H1 (cell line): ENCODE results near the gene L3MBTL2. TPM values are rescaled to one million over a fixed set of nuclear protein-coding genes. Genes with fewer than 3 reads are reported as not detected.

Experiments
- CTCF ChIA-PET: fragments of 300-600 bp; sonication (Branson Sonifier 250); formaldehyde crosslinking; loops from one replicate; lab custom pipeline; 2021; ENCODE audit not compliant: partially characterized antibody; lab: Charles Lee
- POLR2A ChIA-PET: fragments of 300-600 bp; sonication (Branson Sonifier 250); formaldehyde crosslinking; loops from one replicate; lab custom pipeline; 2021; ENCODE audit warnings: inconsistent platforms; ENCODE audit not compliant: partially characterized antibody; lab: Charles Lee
- DNase-seq, 2 experiments: peaks; one replicate each; pipeline versions ENCODE4 v3.0.0 to v3.0.0-alpha.2; 2010 to 2022; ENCODE audit warnings: low spot score in 2 of 2, low read depth in 1 of 2, mixed read lengths in 1 of 2
- FAIRE-seq: peaks from 2 replicates; lab custom pipeline; 2011; peaks lifted over from hg19 to GRCh38; lab: Jason Lieb, UNC
- H2AFZ ChIP-seq: 2 replicates; pipeline ENCODE4 v1.8.1; 2012; ENCODE audit warnings: low read length, inconsistent platforms
- H2AK5ac ChIP-seq: 2 replicates; pipeline ENCODE4 v1.6.1; 2013; ENCODE audit warnings: low read depth, low read length
- H2BK120ac ChIP-seq: replicated peaks from 2 replicates; pipeline ENCODE3; 2013; ENCODE audit warnings: low read depth, low read length, inconsistent platforms
- H2BK12ac ChIP-seq: 2 replicates; pipeline ENCODE4 v1.6.1; 2013; ENCODE audit warnings: low read depth, low read length
- H2BK15ac ChIP-seq: 2 replicates; pipeline ENCODE4 v1.6.1; 2013; ENCODE audit warnings: low read length
- H2BK20ac ChIP-seq: 2 replicates; pipeline ENCODE4 v1.6.1; 2013; ENCODE audit warnings: low read length
- H2BK5ac ChIP-seq: 2 replicates; pipeline ENCODE4 v1.6.1; 2013; ENCODE audit warnings: low read depth, low read length
- H3K14ac ChIP-seq: 2 replicates; pipeline ENCODE4 v1.6.1; 2013; ENCODE audit warnings: inconsistent platforms; ENCODE audit not compliant: insufficient read length
- H3K18ac ChIP-seq: 2 replicates; pipeline ENCODE4 v1.6.1; 2013; ENCODE audit warnings: low read length; ENCODE audit errors: extremely low read depth
- H3K23ac ChIP-seq: 2 replicates; pipeline ENCODE4 v1.6.1; 2013; ENCODE audit warnings: inconsistent platforms; ENCODE audit not compliant: insufficient read length
- H3K23me2 ChIP-seq: 2 replicates; pipeline ENCODE4 v1.6.1; 2013; ENCODE audit warnings: low read depth, low read length
- H3K27ac ChIP-seq: 2 replicates; pipeline ENCODE4 v1.6.1; 2011; ENCODE audit warnings: low read depth, low read length, inconsistent platforms
- H3K27me3 ChIP-seq, 4 experiments: replicated peaks in 1 of 4; 1 replicate in 1 of 4; 2 replicates in 3 of 4; pipeline versions ENCODE4 v1.6.1 to v1.8.1; 2011 to 2013; ENCODE audit warnings: low read length in 3 of 4, mild to moderate bottlenecking in 3 of 4, inconsistent platforms in 2 of 4, mixed read lengths in 2 of 4, moderate library complexity in 1 of 4; ENCODE audit not compliant: control insufficient read depth in 3 of 4, insufficient read depth in 3 of 4; ENCODE audit errors: extremely low read depth in 1 of 4
- H3K36me3 ChIP-seq, 4 experiments: 2 replicates each; pipeline versions ENCODE4 v1.6.1 to v1.8.1; 2011 to 2013; ENCODE audit warnings: mild to moderate bottlenecking in 4 of 4, low read length in 3 of 4, moderate library complexity in 2 of 4, control low read depth in 1 of 4, inconsistent platforms in 1 of 4; ENCODE audit not compliant: insufficient read depth in 4 of 4, control insufficient read depth in 2 of 4
- H3K4ac ChIP-seq: replicated peaks from 2 replicates; pipeline ENCODE3; 2013; ENCODE audit warnings: low read length, low read depth, mixed read lengths, inconsistent platforms; ENCODE audit not compliant: insufficient read length
- H3K4me1 ChIP-seq, 4 experiments: replicated peaks in 1 of 4; 1 replicate in 1 of 4; 2 replicates in 3 of 4; pipeline versions ENCODE4 v1.6.1 to v1.8.1; 2011 to 2013; ENCODE audit warnings: low read length in 3 of 4, inconsistent platforms in 2 of 4, mixed read lengths in 1 of 4; ENCODE audit not compliant: insufficient read depth in 4 of 4, control insufficient read depth in 3 of 4
- H3K4me2 ChIP-seq, 2 experiments: 2 replicates each; pipeline versions ENCODE4 v1.6.1 to v1.8.1; 2011 to 2013; ENCODE audit warnings: low read depth in 2 of 2, low read length in 2 of 2, control low read depth in 1 of 2, inconsistent platforms in 1 of 2, mild to moderate bottlenecking in 1 of 2; ENCODE audit not compliant: insufficient read depth in 1 of 2
- H3K4me3 ChIP-seq, 4 experiments: fragments of 200-600, 300-600 bp in 1 of 4; sonication (generic), shearing (Covaris generic), sonication (Bioruptor Twin) in 1 of 4; 2 replicates each; pipeline versions ENCODE4 v1.5.1 to v1.8.1; 2011 to 2016; ENCODE audit warnings: low read length in 4 of 4, low read depth in 3 of 4, control low read depth in 2 of 4, inconsistent platforms in 2 of 4, mild to moderate bottlenecking in 2 of 4, mixed read lengths in 1 of 4, moderate library complexity in 1 of 4; ENCODE audit not compliant: insufficient read depth in 2 of 4; ENCODE audit errors: extremely low read depth in 1 of 4
- H3K56ac ChIP-seq: replicated peaks from 2 replicates; pipeline ENCODE3; 2013; ENCODE audit warnings: low read depth, mild to moderate bottlenecking, mixed read lengths, low read length, inconsistent platforms; ENCODE audit not compliant: insufficient read length
- H3K79me1 ChIP-seq: 2 replicates; pipeline ENCODE4 v1.6.1; 2013; ENCODE audit warnings: low read depth, low read length, control low read depth
- H3K79me2 ChIP-seq, 2 experiments: 2 replicates each; pipeline versions ENCODE4 v1.6.1 to v1.8.1; 2012 to 2013; ENCODE audit warnings: low read length in 2 of 2, mild to moderate bottlenecking in 2 of 2, inconsistent platforms in 1 of 2; ENCODE audit not compliant: insufficient read depth in 2 of 2, control insufficient read depth in 1 of 2
- H3K9ac ChIP-seq, 4 experiments: replicated peaks in 1 of 4; 1 replicate in 1 of 4; 2 replicates in 3 of 4; pipeline versions ENCODE4 v1.6.1 to v1.8.1; 2011 to 2013; ENCODE audit warnings: low read depth in 3 of 4, low read length in 3 of 4, control low read depth in 2 of 4, mild to moderate bottlenecking in 2 of 4, moderate library complexity in 2 of 4, inconsistent platforms in 1 of 4; ENCODE audit errors: extremely low read depth in 1 of 4
- H3K9me3 ChIP-seq, 2 experiments: 2 replicates each; pipeline versions ENCODE4 v1.6.1 to v1.8.1; 2012 to 2013; ENCODE audit warnings: mild to moderate bottlenecking in 2 of 2, moderate library complexity in 2 of 2, control low read depth in 1 of 2, inconsistent platforms in 1 of 2, low read depth in 1 of 2, low read length in 1 of 2, mixed read lengths in 1 of 2; ENCODE audit not compliant: insufficient read depth in 2 of 2
- H4K20me1 ChIP-seq, 2 experiments: replicated peaks in 1 of 2; 2 replicates each; pipeline versions ENCODE3 to v1.8.1; 2011 to 2013; ENCODE audit warnings: inconsistent platforms in 2 of 2, low read length in 2 of 2, mild to moderate bottlenecking in 1 of 2; ENCODE audit not compliant: insufficient read depth in 2 of 2, control insufficient read depth in 1 of 2
- H4K5ac ChIP-seq: 2 replicates; pipeline ENCODE4 v1.6.1; 2013; ENCODE audit warnings: low read length, low read depth, mixed read lengths, inconsistent platforms; ENCODE audit not compliant: insufficient read length
- H4K8ac ChIP-seq: 2 replicates; pipeline ENCODE4 v1.8.0; 2013; ENCODE audit warnings: mild to moderate bottlenecking, moderate library complexity, low read length, inconsistent platforms; ENCODE audit not compliant: insufficient read depth; ENCODE audit errors: extremely low read depth
- H4K91ac ChIP-seq: replicated peaks from 2 replicates; pipeline ENCODE3; 2013; ENCODE audit warnings: low read length, mixed read lengths, inconsistent platforms; ENCODE audit not compliant: insufficient read length
- CBX8 ChIP-seq: fragments of 300-800, 300-1000 bp; sonication (generic); IDR thresholded peaks from 2 replicates; pipeline ENCODE4 v1.7.1; 2016; ENCODE audit warnings: low read depth, low read length, borderline replicate concordance
- E2F6 ChIP-seq: IDR thresholded peaks from 2 replicates; pipeline ENCODE4 v1.6.1; 2012; ENCODE audit warnings: inconsistent platforms
- EGR1 ChIP-seq: IDR thresholded peaks from 2 replicates; pipeline ENCODE4 v1.6.1; 2011; ENCODE audit warnings: low read depth, low read length, borderline replicate concordance
- KDM1A ChIP-seq: fragments of 200-600, 300-600 bp; sonication (generic); IDR thresholded peaks from 2 replicates; pipeline ENCODE4 v1.7.1; 2016; ENCODE audit warnings: mild to moderate bottlenecking, low read length, borderline replicate concordance
- SIX5 ChIP-seq: IDR thresholded peaks from 2 replicates; pipeline ENCODE4 v1.6.1; 2011; ENCODE audit warnings: mild to moderate bottlenecking, low read depth, low read length
- TAF7 ChIP-seq: optimal IDR thresholded peaks from 2 replicates; pipeline ENCODE3; 2011; ENCODE audit warnings: low read depth, mild to moderate bottlenecking, inconsistent platforms, low read length, moderate library complexity, borderline replicate concordance
- YY1 ChIP-seq: IDR thresholded peaks from 2 replicates; pipeline ENCODE4 v1.6.1; 2011; ENCODE audit warnings: low read depth, mild to moderate bottlenecking, low read length
- WGBS, 2 experiments: shearing (Covaris generic) in 1 of 2; methylation state at CpG; one replicate each; pipeline versions ENCODE4 v1.1.6 to v1.1.7; 2013 to 2015; ENCODE audit warnings: low lambda C conversion rate in 2 of 2, mixed read lengths in 2 of 2, inconsistent platforms in 1 of 2, low coverage in 1 of 2, missing lambda C conversion rate in 1 of 2; ENCODE audit not compliant: insufficient replicate concordance in 2 of 2, insufficient coverage in 1 of 2, insufficient read length in 1 of 2; ENCODE audit errors: extremely low coverage in 1 of 2, missing lambda C conversion rate in 1 of 2; 5-methylcytosine and 5-hydroxymethylcytosine counted together
- long read RNA-seq, 2 experiments: library from RNA in 1 of 2; library from capped mRNA in 1 of 2; stranded (forward); transcript quantifications; one replicate each; pipeline ENCODE4 v2.0.0, GENCODE V29; 2021; ENCODE audit warnings: inconsistent platforms in 1 of 2
- polyA minus RNA-seq, 3 experiments: library from RNA; depleted of rRNA, polyadenylated mRNA; stranded (reverse); fragments of >200 nt; gene quantifications; 1 replicate in 2 of 3; 2 replicates in 1 of 3; pipeline ENCODE4 v1.2.3, GENCODE V29; 2011
- polyA plus RNA-seq, 7 experiments: library from polyadenylated mRNA; depleted of rRNA in 3 of 7; stranded (reverse) in 5 of 7; unstranded in 2 of 7; fragments of >200 nt in 5 of 7; fragments of 200-250 nt in 2 of 7; gene quantifications; 1 replicate in 5 of 7; 2 replicates in 1 of 7; 4 replicates in 1 of 7; pipeline versions ENCODE4 v1.2.1 to v1.2.3, GENCODE V29; 2011 to 2013; ENCODE audit warnings: missing spikeins in 2 of 7, mixed read lengths in 2 of 7
- total RNA-seq: library from RNA; stranded (reverse); fragmentation: NEBNext Ultra II Directional; extraction: Animal tissue kit (Norgen Biotek cat#: 25700); gene quantifications from 2 replicates; pipeline ENCODE4 v1.2.1, GENCODE V29; 2021

The L3MBTL2 gene
- total RNA-seq (23.9 and 24.4 TPM in 2 replicates), polyA plus RNA-seq (2011; rRNA removed) (24.9 and 30.1 TPM in 2 replicates), polyA minus RNA-seq (2011; rRNA and poly(A)+ RNA removed) (34.6 and 35.3 TPM in 2 replicates)
- 29.0 TPM for polyA plus RNA-seq (2011; cell fraction: cytosol; rRNA removed)
- polyA plus RNA-seq (2011; cell fraction: nucleus; rRNA removed): 47.9 TPM
- 16.7 to 28.2 TPM (median 25.1 TPM) in 4 replicates for polyA plus RNA-seq (2012, experiment 1 of 2)
- 20.3 TPM for polyA plus RNA-seq (2012, experiment 2 of 2)
- polyA plus RNA-seq (2013, experiment 1 of 2): 15.2 TPM
- polyA plus RNA-seq (2013, experiment 2 of 2): 14.0 TPM
- polyA minus RNA-seq (2011; cell fraction: cytosol; rRNA and poly(A)+ RNA removed): 11.9 TPM
- polyA minus RNA-seq (2011; cell fraction: nucleus; rRNA and poly(A)+ RNA removed): 18.2 TPM
- long read RNA-seq, experiment 1, transcript L3MBTL2-201 (17 exons, 3,296 nt): major isoform, 5 of 27 reads
- long read RNA-seq, experiment 1, partial matches to known transcripts: 18 of 27 reads
- long read RNA-seq, experiment 1, other reads (novel, unspliced or antisense): 4 of 27 reads
- long read RNA-seq, experiment 2, partial matches to known transcripts: 0 of 2 reads
- long read RNA-seq, experiment 2, other reads (novel, unspliced or antisense): 2 of 2 reads

GRCh38 chr22:41204992-41205900, at the start of gene L3MBTL2:
Gene L3MBTL2 (plus strand): TSS chr22:41205312. CDS start chr22:41205363, 51 bp downstream.
- no peak within 1 kb of the TSS for H2BK20ac ChIP-seq
- no peak within 1 kb of the TSS for H3K23ac ChIP-seq
- H3K9me3 ChIP-seq: no peaks in the 10 kb centered on the region
- peak within 1 kb of the TSS; percentile 88 for H3K27ac ChIP-seq
- FAIRE-seq: peak; percentile 99
- H2BK15ac ChIP-seq: no peak within 1 kb of the TSS
- ChIA-PET POLR2A (no interaction called here), CTCF (interaction anchor here (1.9 kb wide), 1 partner anchor 32 kb away, joined by 4 read pairs; no protein-coding TSS in a partner anchor)
- 7% methylated on average over 43 of the region's 47 CpGs; no CpG with 5 or more reads in 1 of the 2 experiments for WGBS, 2 experiments
- DNase-seq: peak; percentile 85 to 99
- peak within 1 kb of the TSS; percentile 49 for H2BK5ac ChIP-seq
- H4K91ac ChIP-seq: no peak within 1 kb of the TSS
- no peaks in the 10 kb centered on the region for H4K20me1 ChIP-seq
- H3K79me1 ChIP-seq: no peaks in the 10 kb centered on the region; the same call in 1 of the 2 replicates
- H4K5ac ChIP-seq: peak within 1 kb of the TSS; percentile 84
- peak within 1 kb of the TSS; percentile 87 to 97 (median 95) for H3K4me3 ChIP-seq
- peak within 1 kb of the TSS; percentile 69 for H2BK12ac ChIP-seq
- H3K4ac ChIP-seq: no peak within 1 kb of the TSS
- peak within 1 kb of the TSS; percentile 91; the same call in 1 of the 2 replicates for H4K8ac ChIP-seq
- peaks cover 0 to 9% of the 10 kb centered on the region in 2 experiments; a peak in 2 of 4 replicates for H3K79me2 ChIP-seq
- H3K23me2 ChIP-seq: peaks cover 7% of the 10 kb centered on the region
- peaks cover 0 to 5% (median 2%) of the 10 kb centered on the region in 4 experiments; a peak in 2 of 8 replicates for H3K36me3 ChIP-seq
- H3K56ac ChIP-seq: peak within 1 kb of the TSS; percentile 7
- peak within 1 kb of the TSS; percentile 98 for H2AFZ ChIP-seq
- peak within 1 kb of the TSS; percentile 63; the same call in 1 of the 2 replicates for H3K18ac ChIP-seq
- peak within 1 kb of the TSS; percentile 16 for H3K14ac ChIP-seq
- H3K9ac ChIP-seq: peak within 1 kb of the TSS; percentile 91 to 98 (median 92)
- H2AK5ac ChIP-seq: no peak within 1 kb of the TSS; the same call in 1 of the 2 replicates
- H3K4me1 ChIP-seq: peaks cover 0 to 4% (median 0%) of the 10 kb centered on the region in 4 experiments; a peak in 2 of 7 replicates
- H2BK120ac ChIP-seq: no peak within 1 kb of the TSS
- peak within 1 kb of the TSS; percentile 80 to 96 for H3K4me2 ChIP-seq
- H3K27me3 ChIP-seq: no peaks in the 10 kb centered on the region; a peak in 1 of 7 replicates
- TF ChIP-seq YY1 (peak; percentile 97), CBX8 (no peak), KDM1A (no peak), EGR1 (no peak), TAF7 (peak; percentile 71), SIX5 (peak; percentile 82), E2F6 (peak; percentile 87)
